ENCODE measurements around the gene UBE2Q2.

GRCh38 chr15:75900577-75900976 is 57.3 kb downstream of the UBE2Q2 start:
- TF ChIP-seq USF2 (CRISPR knock-in tag; IDR thresholded peaks at IDR 0.05), result no peak
- no peak for TF ChIP-seq CTCF (IDR thresholded peaks at IDR 0.05)
- TF ChIP-seq ELF4 (CRISPR knock-in tag; IDR thresholded peaks at IDR 0.05; ENCODE audit: low read depth), result no peak
- TF ChIP-seq CBFB (CRISPR knock-in tag; IDR thresholded peaks at IDR 0.05; ENCODE audit: low read depth), result no peak
- TF ChIP-seq ARID4B (CRISPR knock-in tag; IDR thresholded peaks at IDR 0.05; ENCODE audit: borderline replicate concordance), result no peak
- no peak for TF ChIP-seq E2F1 (CRISPR knock-in tag; IDR thresholded peaks at IDR 0.05)
- TF ChIP-seq NR3C1 (CRISPR knock-in tag; conservative IDR thresholded peaks at IDR 0.05; ENCODE audit: low read depth), result no peak
- TF ChIP-seq ATF3 (CRISPR knock-in tag; conservative IDR thresholded peaks at IDR 0.05), result no peak
- no peak for TF ChIP-seq ATF2 (CRISPR knock-in tag; IDR thresholded peaks at IDR 0.05; ENCODE audit: borderline replicate concordance, low read depth)
- no peak for TF ChIP-seq SOX15 (CRISPR knock-in tag; IDR thresholded peaks at IDR 0.05)
- no peak for TF ChIP-seq ZNF396 (CRISPR knock-in tag; IDR thresholded peaks at IDR 0.05; ENCODE audit: borderline replicate concordance)
- TF ChIP-seq JUN (CRISPR knock-in tag; IDR thresholded peaks at IDR 0.05), result no peak
- TF ChIP-seq SMAD4 (CRISPR knock-in tag; IDR thresholded peaks at IDR 0.05), result no peak
- TF ChIP-seq CREM (CRISPR knock-in tag; IDR thresholded peaks at IDR 0.05), result no peak

Data from WTC11 (cell line).